ENCODE measurements around the gene PTCD3. TPM values are rescaled to one million over a fixed set of nuclear protein-coding genes. Genes with fewer than 3 reads are reported as not detected.
A peak's percentile ranks its signal among the peaks of the same experiment; 100 is the strongest.

Gene PTCD3
- 201 and 214 TPM in 2 replicates for polyA plus RNA-seq
- 143 and 148 TPM in 2 replicates for polyA minus RNA-seq

GRCh38 chr2:86105969-86106945 lies at the start of gene PTCD3:
Gene PTCD3, plus strand, starts transcription at chr2:86106235. Its CDS starts 13 bp downstream, at chr2:86106248.
- Histone ChIP-seq H3K79me2 (replicated peaks; ENCODE audit: insufficient read depth, low read length) (peaks cover 57% of the 10 kb centered on the region), H3F3A (ENCODE audit: insufficient read depth, low read length, poor library complexity, severe bottlenecking) (no peaks in the 10 kb centered on the region), H3K9me2 (ENCODE audit: insufficient read depth, low read length) (no peaks in the 10 kb centered on the region), H3K36me3 (ENCODE audit: insufficient read depth, low read length) (no peaks in the 10 kb centered on the region), H3K9ac (ENCODE audit: low read length) (peak within 1 kb of the TSS; percentile 88), H3K9me3 (ENCODE audit: low read length) (no peaks in the 10 kb centered on the region), H3K4me2 (ENCODE audit: low read length) (peak within 1 kb of the TSS; percentile 99), H4K20me1 (ENCODE audit: insufficient read depth) (no peaks in the 10 kb centered on the region), H3K4me3 (ENCODE audit: low read length) (peak within 1 kb of the TSS; percentile 85), H3K27me3 (ENCODE audit: insufficient read depth, low read depth, low read length) (no peaks in the 10 kb centered on the region), H3K27ac (ENCODE audit: low read length) (peak within 1 kb of the TSS; percentile 69), H2AFZ (ENCODE audit: low read depth, low read length) (peak within 1 kb of the TSS; percentile 95)
- TF ChIP-seq MXI1 (conservative IDR thresholded peaks at IDR 0.05; ENCODE audit: poor library complexity, severe bottlenecking) (peak; percentile 95), SMC3 (conservative IDR thresholded peaks at IDR 0.05; ENCODE audit: poor library complexity) (peak; percentile 46), TAF1 (IDR thresholded peaks at IDR 0.05; ENCODE audit: low read depth) (peak; percentile 99), CTCF (IDR thresholded peaks at IDR 0.05; ENCODE audit: poor library complexity, severe bottlenecking) (no peak), EZH2 (IDR thresholded peaks at IDR 0.05; ENCODE audit: borderline replicate concordance, insufficient read depth, low read length, poor library complexity, severe bottlenecking) (no peak), REST (IDR thresholded peaks at IDR 0.05; ENCODE audit: borderline replicate concordance) (peak; percentile 95), RAD21 (conservative IDR thresholded peaks at IDR 0.05) (peak; percentile 47), EP300 (conservative IDR thresholded peaks at IDR 0.05; ENCODE audit: poor library complexity, severe bottlenecking) (peak; percentile 11), POLR2AphosphoS5 (IDR thresholded peaks at IDR 0.05) (peak; percentile 94)

GRCh38 chr2:86056590-86057331 lies 49.3 kb upstream of the PTCD3 start:
- Histone ChIP-seq H3K9me3 (ENCODE audit: low read length) (no peaks in the 10 kb centered on the region), H3F3A (ENCODE audit: insufficient read depth, low read length, poor library complexity, severe bottlenecking) (no peaks in the 10 kb centered on the region), H3K9ac (ENCODE audit: low read length) (no peak overlapping the region), H3K4me3 (ENCODE audit: low read length) (no peak overlapping the region), H2AFZ (ENCODE audit: low read depth, low read length) (no peak overlapping the region), H3K79me2 (replicated peaks; ENCODE audit: insufficient read depth, low read length) (no peaks in the 10 kb centered on the region), H3K36me3 (ENCODE audit: insufficient read depth, low read length) (no peaks in the 10 kb centered on the region), H3K4me2 (ENCODE audit: low read length) (no peak overlapping the region), H3K9me2 (ENCODE audit: insufficient read depth, low read length) (no peaks in the 10 kb centered on the region), H3K27me3 (ENCODE audit: insufficient read depth, low read depth, low read length) (no peaks in the 10 kb centered on the region), H3K27ac (ENCODE audit: low read length) (no peak overlapping the region), H4K20me1 (ENCODE audit: insufficient read depth) (no peaks in the 10 kb centered on the region)
- TF ChIP-seq EZH2 (IDR thresholded peaks at IDR 0.05; ENCODE audit: borderline replicate concordance, insufficient read depth, low read length, poor library complexity, severe bottlenecking): no peak
- no peak for TF ChIP-seq SMC3 (conservative IDR thresholded peaks at IDR 0.05; ENCODE audit: poor library complexity)
- no peak for TF ChIP-seq REST (IDR thresholded peaks at IDR 0.05; ENCODE audit: borderline replicate concordance)
- no peak for TF ChIP-seq TAF1 (IDR thresholded peaks at IDR 0.05; ENCODE audit: low read depth)
- no peak for TF ChIP-seq POLR2AphosphoS5 (IDR thresholded peaks at IDR 0.05)
- TF ChIP-seq MXI1 (conservative IDR thresholded peaks at IDR 0.05; ENCODE audit: poor library complexity, severe bottlenecking): no peak
- no peak for TF ChIP-seq EP300 (conservative IDR thresholded peaks at IDR 0.05; ENCODE audit: poor library complexity, severe bottlenecking)
- no peak for TF ChIP-seq RAD21 (conservative IDR thresholded peaks at IDR 0.05)
- no peak for TF ChIP-seq CTCF (IDR thresholded peaks at IDR 0.05; ENCODE audit: poor library complexity, severe bottlenecking)
